Activated gamma-delta T cell treated with anti-CD3 and anti-CD28 coated beads, Interleukin-2, amount 50 U/mL, for 16 hours (primary cell): Measurements from ENCODE around the gene RTN4RL1.

Source experiments
- DNase-seq: peaks from one replicate; pipeline ENCODE4 v3.0.0-alpha.2; 2020; ENCODE audit warnings: low read depth

RTN4RL1 gene

GRCh38 chr17:1948517-1948825 is 76.7 kb downstream of the RTN4RL1 start:
- no peak for DNase-seq

- no peak for DNase-seq
Measured at GRCh38 chr17:1947743-1948516, 77.2 kb downstream of the RTN4RL1 start.

- DNase-seq: no peak
Measured at GRCh38 chr17:1947229-1947742, 77.8 kb downstream of the RTN4RL1 start.

GRCh38 chr17:1946021-1946932 is 78.9 kb downstream of the RTN4RL1 start:
- DNase-seq: no peak

- DNase-seq: no peak
Measured at GRCh38 chr17:1945621-1946020, 79.5 kb downstream of the RTN4RL1 start.

GRCh38 chr17:1943436-1943831 is 81.7 kb downstream of the RTN4RL1 start:
- DNase-seq: no peak

- DNase-seq: no peak
Measured at GRCh38 chr17:1942666-1943435, 82.3 kb downstream of the RTN4RL1 start.

- no peak for DNase-seq
Measured at GRCh38 chr17:1942066-1942365, 83.1 kb downstream of the RTN4RL1 start.

GRCh38 chr17:1941272-1942065 is 83.7 kb downstream of the RTN4RL1 start:
- no peak for DNase-seq

GRCh38 chr17:1940810-1941185 is 84.3 kb downstream of the RTN4RL1 start:
- DNase-seq: no peak

- DNase-seq: no peak
Measured at GRCh38 chr17:1939981-1940809, 84.9 kb downstream of the RTN4RL1 start.

GRCh38 chr17:1937461-1937860 is 87.7 kb downstream of the RTN4RL1 start:
- DNase-seq: no peak

GRCh38 chr17:1936766-1937165 is 88.4 kb downstream of the RTN4RL1 start:
- no peak for DNase-seq

GRCh38 chr17:1934901-1935300 is 90.2 kb downstream of the RTN4RL1 start:
- no peak for DNase-seq

GRCh38 chr17:1933875-1934715 is 91.0 kb downstream of the RTN4RL1 start:
- no peak for DNase-seq

GRCh38 chr17:1931844-1932579 is 93.1 kb downstream of the RTN4RL1 start:
- no peak for DNase-seq

- DNase-seq: no peak
Measured at GRCh38 chr17:1930337-1930645, 94.8 kb downstream of the RTN4RL1 start.

- DNase-seq: no peak
Measured at GRCh38 chr17:1928976-1929375, 96.2 kb downstream of the RTN4RL1 start.

GRCh38 chr17:1920948-1921351 is 104.2 kb downstream of the RTN4RL1 start:
- no peak for DNase-seq
